ENCODE results near the gene RAPGEF1.

DNA sequence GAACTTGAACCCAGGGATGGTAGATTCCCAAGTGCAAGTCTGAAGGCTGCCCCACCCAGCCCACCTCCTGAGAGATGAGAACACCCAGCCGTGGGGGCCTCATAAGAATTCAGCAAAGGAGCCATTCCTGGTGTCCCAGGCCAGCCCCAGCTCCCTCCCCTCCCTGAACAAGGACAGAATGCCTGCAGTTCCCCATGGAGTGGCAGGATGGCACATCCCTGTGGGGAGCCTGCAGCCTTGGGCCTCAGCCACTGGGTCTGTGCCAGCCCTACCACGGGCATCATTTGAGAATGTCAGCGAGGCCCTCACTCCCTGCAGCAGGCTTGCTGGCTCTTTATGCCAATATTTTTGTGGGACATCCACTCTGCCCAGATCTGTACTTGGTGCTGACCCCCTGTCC, 36.2 kb upstream of the RAPGEF1 start:
- TF ChIP-seq RFX5 (IDR thresholded peaks at IDR 0.05) (no peak), CBX2 (IDR thresholded peaks at IDR 0.05; ENCODE audit: borderline replicate concordance, low read depth) (no peak), BCL3 (IDR thresholded peaks at IDR 0.05) (no peak), REST (IDR thresholded peaks at IDR 0.05) (no peak), POLR2A (IDR thresholded peaks at IDR 0.05; ENCODE audit: low read length) (no peak), EP300 (IDR thresholded peaks at IDR 0.05) (no peak), POLR2AphosphoS2 (conservative IDR thresholded peaks at IDR 0.05; ENCODE audit: low read length) (no peak)
- TF ChIP-seq, protein P1, sequence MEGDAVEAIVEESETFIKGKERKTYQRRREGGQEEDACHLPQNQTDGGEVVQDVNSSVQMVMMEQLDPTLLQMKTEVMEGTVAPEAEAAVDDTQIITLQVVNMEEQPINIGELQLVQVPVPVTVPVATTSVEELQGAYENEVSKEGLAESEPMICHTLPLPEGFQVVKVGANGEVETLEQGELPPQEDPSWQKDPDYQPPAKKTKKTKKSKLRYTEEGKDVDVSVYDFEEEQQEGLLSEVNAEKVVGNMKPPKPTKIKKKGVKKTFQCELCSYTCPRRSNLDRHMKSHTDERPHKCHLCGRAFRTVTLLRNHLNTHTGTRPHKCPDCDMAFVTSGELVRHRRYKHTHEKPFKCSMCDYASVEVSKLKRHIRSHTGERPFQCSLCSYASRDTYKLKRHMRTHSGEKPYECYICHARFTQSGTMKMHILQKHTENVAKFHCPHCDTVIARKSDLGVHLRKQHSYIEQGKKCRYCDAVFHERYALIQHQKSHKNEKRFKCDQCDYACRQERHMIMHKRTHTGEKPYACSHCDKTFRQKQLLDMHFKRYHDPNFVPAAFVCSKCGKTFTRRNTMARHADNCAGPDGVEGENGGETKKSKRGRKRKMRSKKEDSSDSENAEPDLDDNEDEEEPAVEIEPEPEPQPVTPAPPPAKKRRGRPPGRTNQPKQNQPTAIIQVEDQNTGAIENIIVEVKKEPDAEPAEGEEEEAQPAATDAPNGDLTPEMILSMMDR (IDR thresholded peaks at IDR 0.05) = no peak
